ENCODE data around the gene HIGD1C. TPM values are rescaled to one million over a fixed set of nuclear protein-coding genes. Genes with fewer than 3 reads are reported as not detected.
A peak's percentile ranks its signal among the peaks of the same experiment; 100 is the strongest.

HIGD1C gene
- total RNA-seq, 1 donor from 2014 or later: not detected

GRCh38 chr12:51000245-51000644 is 47.9 kb downstream of the HIGD1C start:
- TF ChIP-seq CTCF (IDR thresholded peaks at IDR 0.05; ENCODE audit: insufficient read depth, low read depth, low read length) (no peak), EZH2 (IDR thresholded peaks at IDR 0.05; ENCODE audit: insufficient read depth, low read length) (no peak)
- no peak overlapping the region for H3K4me3 Mint-ChIP-seq (ENCODE audit: unreplicated experiment)
- no peak overlapping the region for H3K27ac Mint-ChIP-seq (ENCODE audit: unreplicated experiment)
- H4K20me1 ChIP-seq (ENCODE audit: insufficient read depth, low read length): no peaks in the 10 kb centered on the region
- no peaks in the 10 kb centered on the region for H3K9me3 Mint-ChIP-seq (ENCODE audit: unreplicated experiment)
- DNase-seq (ENCODE audit: low read depth): peak; percentile 67
- peaks cover 25% of the 10 kb centered on the region for H3K36me3 Mint-ChIP-seq (ENCODE audit: low read depth, unreplicated experiment)
- H3K27me3 ChIP-seq (ENCODE audit: insufficient read depth, low read length): no peaks in the 10 kb centered on the region
- no peak overlapping the region for H3K27ac ChIP-seq (ENCODE audit: low read depth, low read length)
- H3K27me3 Mint-ChIP-seq (ENCODE audit: low read depth, unreplicated experiment): no peaks in the 10 kb centered on the region
- H3K9me3 ChIP-seq (ENCODE audit: insufficient read depth, low read depth, low read length): no peaks in the 10 kb centered on the region
- H3K4me3 ChIP-seq (ENCODE audit: insufficient read depth, low read depth, low read length): no peak overlapping the region
- H3K9ac ChIP-seq (ENCODE audit: low read length): no peak overlapping the region
- H3K79me2 ChIP-seq (ENCODE audit: insufficient read depth, low read length): no peaks in the 10 kb centered on the region
- peaks cover 6% of the 10 kb centered on the region for H3K4me1 Mint-ChIP-seq (ENCODE audit: low read depth, unreplicated experiment)
- peaks cover 5% of the 10 kb centered on the region for H3K4me1 ChIP-seq (ENCODE audit: insufficient read depth, low read length)
- no peak overlapping the region for H2AFZ ChIP-seq (ENCODE audit: low read depth, low read length)
- FAIRE-seq: no peak
- H3K4me2 ChIP-seq (ENCODE audit: low read length): no peak overlapping the region
- H3K36me3 ChIP-seq (ENCODE audit: insufficient read depth, low read length): peaks cover 8% of the 10 kb centered on the region

- peaks cover 25% of the 10 kb centered on the region for H3K36me3 Mint-ChIP-seq (ENCODE audit: low read depth, unreplicated experiment)
- no peak for FAIRE-seq
These were observed 49.5 kb downstream of the HIGD1C start for GRCh38 chr12:51001799-51002198.

More at GRCh38 chr12:51001799-51002198, 49.5 kb downstream of the HIGD1C start:
- H3K27ac Mint-ChIP-seq (ENCODE audit: unreplicated experiment): no peak overlapping the region
- no peak for DNase-seq (ENCODE audit: low read depth)
- H3K4me1 Mint-ChIP-seq (ENCODE audit: low read depth, unreplicated experiment): peaks cover 6% of the 10 kb centered on the region
- H2AFZ ChIP-seq (ENCODE audit: low read depth, low read length): no peak overlapping the region
- H3K9ac ChIP-seq (ENCODE audit: low read length): no peak overlapping the region
- H3K9me3 ChIP-seq (ENCODE audit: insufficient read depth, low read depth, low read length): no peaks in the 10 kb centered on the region
- no peak overlapping the region for H3K4me3 Mint-ChIP-seq (ENCODE audit: unreplicated experiment)
- no peak overlapping the region for H3K4me2 ChIP-seq (ENCODE audit: low read length)
- H3K27ac ChIP-seq (ENCODE audit: low read depth, low read length): no peak overlapping the region
- peaks cover 8% of the 10 kb centered on the region for H3K36me3 ChIP-seq (ENCODE audit: insufficient read depth, low read length)
- no peak overlapping the region for H3K4me3 ChIP-seq (ENCODE audit: insufficient read depth, low read depth, low read length)
- H3K4me1 ChIP-seq (ENCODE audit: insufficient read depth, low read length): peaks cover 5% of the 10 kb centered on the region
- TF ChIP-seq EZH2 (IDR thresholded peaks at IDR 0.05; ENCODE audit: insufficient read depth, low read length) (no peak), CTCF (IDR thresholded peaks at IDR 0.05; ENCODE audit: insufficient read depth, low read depth, low read length) (no peak)
- H3K27me3 Mint-ChIP-seq (ENCODE audit: low read depth, unreplicated experiment): no peaks in the 10 kb centered on the region
- no peaks in the 10 kb centered on the region for H3K27me3 ChIP-seq (ENCODE audit: insufficient read depth, low read length)
- no peaks in the 10 kb centered on the region for H4K20me1 ChIP-seq (ENCODE audit: insufficient read depth, low read length)
- H3K79me2 ChIP-seq (ENCODE audit: insufficient read depth, low read length): no peaks in the 10 kb centered on the region
- no peaks in the 10 kb centered on the region for H3K9me3 Mint-ChIP-seq (ENCODE audit: unreplicated experiment)
